GM12873 (cell line): ENCODE results near the gene LRRC32.

Source experiments
- CTCF ChIP-seq: IDR thresholded peaks from 2 replicates; pipeline ENCODE4 v1.5.1; 2012; ENCODE audit warnings: low read depth, mild to moderate bottlenecking, moderate library complexity, low read length, control low read depth; ENCODE audit not compliant: insufficient read depth; ENCODE audit errors: missing control alignments

LRRC32 gene

GRCh38 chr11:76676636-76677457 is 6.3 kb upstream of the LRRC32 start:
- no peak for TF ChIP-seq CTCF

GRCh38 chr11:76674517-76675400 is 4.2 kb upstream of the LRRC32 start:
- peak; percentile 32 for TF ChIP-seq CTCF

- no peak for TF ChIP-seq CTCF
These were observed 2.9 kb upstream of the LRRC32 start for GRCh38 chr11:76673176-76674142.

GRCh38 chr11:76672431-76673175 is 2.1 kb upstream of the LRRC32 start:
- TF ChIP-seq CTCF, result no peak

- TF ChIP-seq CTCF, result no peak
These were observed 1.2 kb upstream of the LRRC32 start for GRCh38 chr11:76671626-76672309.

- no peak for TF ChIP-seq CTCF
These were observed 668 bp upstream of the LRRC32 start for GRCh38 chr11:76671237-76671592.
